22Rv1 (cell line): ENCODE results near the gene SNX8.

Experiments
- ZFX ChIP-seq: fragments of 450-650 bp; IDR thresholded peaks from 2 replicates; pipeline ENCODE4 v1.6.1; 2017; ENCODE audit warnings: antibody characterized with exemption, borderline replicate concordance
- TF ChIP-seq, protein P1 (sequence below): fragments of 450-650 bp; IDR thresholded peaks from 2 replicates; pipeline ENCODE4 v1.5.1; 2017; ENCODE audit warnings: mild to moderate bottlenecking

DNA sequence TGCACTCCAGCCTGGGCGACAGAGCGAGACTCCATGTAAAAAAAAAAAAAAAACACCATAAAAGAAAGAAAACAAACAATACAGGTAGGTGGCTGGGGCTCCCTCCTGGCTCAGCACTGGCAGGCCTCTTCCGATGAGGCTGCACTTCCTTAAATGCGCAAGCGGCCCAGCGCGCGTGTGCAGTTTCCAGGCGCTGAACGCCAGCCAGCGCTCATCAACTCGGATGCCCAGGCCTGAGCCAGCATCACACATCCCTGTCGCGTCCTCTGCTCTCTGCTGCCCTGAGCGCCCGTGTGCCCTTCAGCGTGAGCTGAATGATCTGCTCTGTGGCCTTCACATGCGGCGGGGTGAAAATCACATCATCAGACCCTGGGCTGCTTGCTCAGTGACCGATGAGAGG, 40.4 kb downstream of the SNX8 start:
- TF ChIP-seq, protein P1, sequence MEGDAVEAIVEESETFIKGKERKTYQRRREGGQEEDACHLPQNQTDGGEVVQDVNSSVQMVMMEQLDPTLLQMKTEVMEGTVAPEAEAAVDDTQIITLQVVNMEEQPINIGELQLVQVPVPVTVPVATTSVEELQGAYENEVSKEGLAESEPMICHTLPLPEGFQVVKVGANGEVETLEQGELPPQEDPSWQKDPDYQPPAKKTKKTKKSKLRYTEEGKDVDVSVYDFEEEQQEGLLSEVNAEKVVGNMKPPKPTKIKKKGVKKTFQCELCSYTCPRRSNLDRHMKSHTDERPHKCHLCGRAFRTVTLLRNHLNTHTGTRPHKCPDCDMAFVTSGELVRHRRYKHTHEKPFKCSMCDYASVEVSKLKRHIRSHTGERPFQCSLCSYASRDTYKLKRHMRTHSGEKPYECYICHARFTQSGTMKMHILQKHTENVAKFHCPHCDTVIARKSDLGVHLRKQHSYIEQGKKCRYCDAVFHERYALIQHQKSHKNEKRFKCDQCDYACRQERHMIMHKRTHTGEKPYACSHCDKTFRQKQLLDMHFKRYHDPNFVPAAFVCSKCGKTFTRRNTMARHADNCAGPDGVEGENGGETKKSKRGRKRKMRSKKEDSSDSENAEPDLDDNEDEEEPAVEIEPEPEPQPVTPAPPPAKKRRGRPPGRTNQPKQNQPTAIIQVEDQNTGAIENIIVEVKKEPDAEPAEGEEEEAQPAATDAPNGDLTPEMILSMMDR, result no peak
- TF ChIP-seq ZFX, result no peak
